Pericardium fibroblast (primary cell): ENCODE measurements around the gene NR4A3. TPM values are rescaled to one million over a fixed set of nuclear protein-coding genes. Genes with fewer than 3 reads are reported as not detected.

ENCODE experiments used
- total RNA-seq: library from RNA; depleted of rRNA; stranded (reverse); fragments of >200 nt; gene quantifications from 2 replicates; pipeline ENCODE4 v1.2.3, GENCODE V29; 2015

The NR4A3 gene
- total RNA-seq: 0.26 and 1.2 TPM in 2 replicates

DNA sequence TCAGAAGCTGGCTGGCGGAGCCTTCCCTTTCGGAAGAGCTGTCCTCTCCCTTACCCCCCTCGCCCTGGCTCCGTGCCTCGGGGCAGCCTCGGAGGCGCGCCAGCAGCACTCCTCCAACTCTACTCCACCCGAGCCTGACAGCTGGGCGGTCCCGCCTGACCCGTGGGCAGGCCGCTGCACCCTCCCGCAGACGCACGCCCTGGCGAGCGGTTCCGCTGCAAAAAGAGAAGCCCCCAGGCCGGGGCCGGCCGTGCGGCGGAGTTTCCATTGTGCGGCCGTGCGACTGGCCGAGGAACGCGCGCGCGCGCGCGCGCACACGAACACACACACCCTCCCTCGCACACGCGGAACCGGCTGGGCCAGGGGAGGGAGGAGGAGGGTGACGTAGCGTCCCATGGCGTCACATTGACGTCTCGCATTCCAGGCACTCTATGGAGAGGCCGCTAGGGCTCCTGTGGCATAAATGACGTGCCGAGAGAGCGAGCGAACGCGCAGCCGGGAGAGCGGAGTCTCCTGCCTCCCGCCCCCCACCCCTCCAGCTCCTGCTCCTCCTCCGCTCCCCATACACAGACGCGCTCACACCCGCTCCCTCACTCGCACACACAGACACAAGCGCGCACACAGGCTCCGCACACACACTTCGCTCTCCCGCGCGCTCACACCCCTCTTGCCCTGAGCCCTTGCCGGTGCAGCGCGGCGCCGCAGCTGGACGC lies at the start of gene NR4A3:
NR4A3 (plus strand) TSS at position 490 of the 713 bp plus-strand sequence. CDS start 6,158 bp downstream, outside the sequence.

DNA sequence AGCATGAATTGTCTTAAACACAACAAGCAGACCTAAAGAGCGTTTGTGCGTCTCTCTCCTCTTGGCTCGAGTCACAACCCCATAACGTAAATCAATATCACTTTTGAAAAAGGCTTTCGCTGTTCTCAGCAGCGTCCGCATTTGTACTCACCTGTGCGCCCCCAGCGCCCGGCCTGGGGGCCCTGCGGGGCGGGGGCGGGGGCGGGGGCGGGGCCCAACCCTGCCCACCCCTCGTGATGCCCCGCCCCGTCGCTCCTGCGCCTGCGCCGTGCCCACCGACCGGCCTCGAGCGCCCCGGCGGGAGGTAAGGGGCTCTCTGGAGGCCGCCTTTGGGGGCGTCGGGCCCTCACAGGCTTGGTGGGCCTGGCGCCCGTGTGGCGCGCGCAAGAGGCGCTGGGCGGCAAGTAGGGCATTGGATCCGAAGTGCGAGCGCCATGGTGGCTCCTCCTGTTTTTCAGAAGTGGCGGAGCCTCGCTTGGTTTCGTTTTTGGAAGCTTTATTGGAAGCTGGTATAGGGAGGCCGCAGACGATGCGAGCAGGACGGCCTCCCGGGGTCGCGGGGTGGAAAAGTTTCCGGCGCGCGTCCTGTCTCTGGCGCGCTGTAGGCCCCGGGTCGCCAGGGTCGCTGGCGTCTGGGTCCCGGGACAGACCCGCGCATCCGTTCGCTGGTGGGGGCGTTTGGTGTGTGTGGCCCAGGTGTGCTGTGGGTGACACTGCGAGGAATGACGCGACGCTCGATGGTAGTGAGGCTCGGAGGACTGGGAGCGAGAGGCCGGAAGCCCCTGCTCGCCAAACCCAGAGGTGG lies 84.9 kb downstream of the NR4A3 start, which contains the start of gene STX17:
STX17 (plus strand) TSS at position 252 of the 805 bp plus-strand sequence. CDS start 8,586 bp downstream, outside the sequence.

Other genes starting within 250 kb of the NR4A3 start
- 9.4 and 12.6 TPM in 2 replicates for gene STX17, start 84.8 kb downstream of the NR4A3 start, total RNA-seq